ENCODE results near the gene CYFIP1. TPM values are rescaled to one million over a fixed set of nuclear protein-coding genes. Genes with fewer than 3 reads are reported as not detected.
A peak's percentile ranks its signal among the peaks of the same experiment; 100 is the strongest.

The CYFIP1 gene
- total RNA-seq, 1 experiment from 2014 or later, result 80.3 TPM

GRCh38 chr15:22911306-22911705 is 68.9 kb downstream of the CYFIP1 start:
- H3K36me3 ChIP-seq (ENCODE audit: low read depth, low read length), result peaks cover 29% of the 10 kb centered on the region
- no peaks in the 10 kb centered on the region for H3K79me2 ChIP-seq (ENCODE audit: low read length)
- H3K4me2 ChIP-seq (ENCODE audit: low read length), result no peak overlapping the region
- no peaks in the 10 kb centered on the region for H3K9me2 ChIP-seq (replicated peaks; ENCODE audit: low read length)
- H3K27ac ChIP-seq (ENCODE audit: low read length), result no peak overlapping the region
- ChIA-PET POLR2A (ENCODE audit: unreplicated experiment) (no interaction called here), CTCF (no interaction called here)
- no peak overlapping the region for H3K4me3 ChIP-seq (ENCODE audit: low read length)
- no peaks in the 10 kb centered on the region for H3F3A ChIP-seq (ENCODE audit: low read length, unreplicated experiment)
- no peak for TF ChIP-seq EZH2phosphoT487 (IDR thresholded peaks at IDR 0.05; ENCODE audit: borderline replicate concordance, low read length)
- TF ChIP-seq EZH2 (IDR thresholded peaks at IDR 0.05; ENCODE audit: low read length, unreplicated experiment), result no peak
- TF ChIP-seq CTCF (conservative IDR thresholded peaks at IDR 0.05; ENCODE audit: low read depth, low read length), result no peak
- no peak for DNase-seq
- intact Hi-C loops (cut with micrococcal nuclease), result no loop called here
- H3K9me3 ChIP-seq (ENCODE audit: low read length), result no peaks in the 10 kb centered on the region
- H3K4me1 ChIP-seq (ENCODE audit: insufficient read depth, low read length), result 0 out of 2 replicates have a peak, but pooled peaks cover 4% of the 10 kb centered on the region
- no TSS peak for BruUV-seq (replicated peaks)
- no peak overlapping the region for H3K9ac ChIP-seq (ENCODE audit: low read length)
- no peak for ATAC-seq
- no peak overlapping the region for H2AFZ ChIP-seq (ENCODE audit: low read length)
- H3K27me3 ChIP-seq (ENCODE audit: low read length), result no peaks in the 10 kb centered on the region
- H4K20me1 ChIP-seq (ENCODE audit: low read length), result no peaks in the 10 kb centered on the region

- Histone ChIP-seq H3K27me3 (ENCODE audit: low read length) (no peaks in the 10 kb centered on the region), H3K79me2 (ENCODE audit: low read length) (no peaks in the 10 kb centered on the region), H3K4me1 (ENCODE audit: insufficient read depth, low read length) (0 out of 2 replicates have a peak, but pooled peaks cover 4% of the 10 kb centered on the region), H3K4me2 (ENCODE audit: low read length) (no peak overlapping the region), H3K36me3 (ENCODE audit: low read depth, low read length) (peaks cover 29% of the 10 kb centered on the region), H4K20me1 (ENCODE audit: low read length) (no peaks in the 10 kb centered on the region), H3K9me2 (replicated peaks; ENCODE audit: low read length) (no peaks in the 10 kb centered on the region), H3K27ac (ENCODE audit: low read length) (peak overlapping the region; percentile 27; the same call in 1 of the 2 replicates), H2AFZ (ENCODE audit: low read length) (no peak overlapping the region), H3K9me3 (ENCODE audit: low read length) (no peaks in the 10 kb centered on the region), H3F3A (ENCODE audit: low read length, unreplicated experiment) (no peaks in the 10 kb centered on the region), H3K4me3 (ENCODE audit: low read length) (no peak overlapping the region), H3K9ac (ENCODE audit: low read length) (no peak overlapping the region)
- DNase-seq (peak; percentile 36), ATAC-seq (peak; percentile 85)
- CTCF ChIA-PET, result interaction anchor here (0.6 kb wide), 1 partner anchor 13 kb away, joined by 3 read pairs; no protein-coding TSS in a partner anchor
- POLR2A ChIA-PET (ENCODE audit: unreplicated experiment), result no interaction called here
- no peak for TF ChIP-seq EZH2 (IDR thresholded peaks at IDR 0.05; ENCODE audit: low read length, unreplicated experiment)
- TF ChIP-seq EZH2phosphoT487 (IDR thresholded peaks at IDR 0.05; ENCODE audit: borderline replicate concordance, low read length), result no peak
- TF ChIP-seq CTCF (conservative IDR thresholded peaks at IDR 0.05; ENCODE audit: low read depth, low read length), result no peak
- BruUV-seq (replicated peaks), result no TSS peak
- intact Hi-C loops (cut with micrococcal nuclease), result no loop called here
Observed at GRCh38 chr15:22908830-22909229, 71.3 kb downstream of the CYFIP1 start.

GRCh38 chr15:22907161-22907950 is 72.8 kb downstream of the CYFIP1 start:
- H2AFZ ChIP-seq (ENCODE audit: low read length), result no peak overlapping the region
- H3K9ac ChIP-seq (ENCODE audit: low read length), result no peak overlapping the region
- no peak for TF ChIP-seq EZH2phosphoT487 (IDR thresholded peaks at IDR 0.05; ENCODE audit: borderline replicate concordance, low read length)
- TF ChIP-seq EZH2 (IDR thresholded peaks at IDR 0.05; ENCODE audit: low read length, unreplicated experiment), result no peak
- no peak for TF ChIP-seq CTCF (conservative IDR thresholded peaks at IDR 0.05; ENCODE audit: low read depth, low read length)
- ChIA-PET CTCF (no interaction called here), POLR2A (ENCODE audit: unreplicated experiment) (no interaction called here)
- no peak for DNase-seq
- H3K4me2 ChIP-seq (ENCODE audit: low read length), result no peak overlapping the region
- no peaks in the 10 kb centered on the region for H3K9me2 ChIP-seq (replicated peaks; ENCODE audit: low read length)
- no peak overlapping the region for H3K4me3 ChIP-seq (ENCODE audit: low read length)
- H3K9me3 ChIP-seq (ENCODE audit: low read length), result no peaks in the 10 kb centered on the region
- H3K79me2 ChIP-seq (ENCODE audit: low read length), result no peaks in the 10 kb centered on the region
- H3K27ac ChIP-seq (ENCODE audit: low read length), result no peak overlapping the region
- BruUV-seq (replicated peaks), result no TSS peak
- ATAC-seq, result no peak
- no peaks in the 10 kb centered on the region for H3K27me3 ChIP-seq (ENCODE audit: low read length)
- no peaks in the 10 kb centered on the region for H4K20me1 ChIP-seq (ENCODE audit: low read length)
- intact Hi-C loops (cut with micrococcal nuclease), result no loop called here
- peaks cover 33% of the 10 kb centered on the region for H3K36me3 ChIP-seq (ENCODE audit: low read depth, low read length)
- no peaks in the 10 kb centered on the region for H3F3A ChIP-seq (ENCODE audit: low read length, unreplicated experiment)
- H3K4me1 ChIP-seq (ENCODE audit: insufficient read depth, low read length), result 0 out of 2 replicates have a peak, but pooled peaks cover 4% of the 10 kb centered on the region

All from PC-3 (cell line).